GM18951 (cell line): ENCODE results near the gene ZNG1A.
"Not testable (repeated sequence)": the region's sequence is repeated elsewhere in the genome, so short reads cannot be mapped to it uniquely, and the experiment has no call there.

Source experiments
- in situ Hi-C: fragments of 300-500 bp; cut with MboI; formaldehyde crosslinking; loops from one replicate; pipeline ENCODE4 v1.12.0; 2022; ENCODE audit warnings: low sequenced_read_pairs, mixed read lengths, inconsistent platforms; ENCODE audit not compliant: unreplicated experiment

Gene ZNG1A

GRCh38 chr9:76389-76788 lies 102.5 kb downstream of the ZNG1A start:
- in situ Hi-C loops, result not testable (repeated sequence)

GRCh38 chr9:73900-74525 lies 104.8 kb downstream of the ZNG1A start:
- in situ Hi-C loops, result not testable (repeated sequence)

- in situ Hi-C loops, result not testable (repeated sequence)
Measured at GRCh38 chr9:73076-73899, 105.6 kb downstream of the ZNG1A start.
